Measurements from ENCODE around the gene MYOZ3.
A peak's percentile ranks its signal among the peaks of the same experiment; 100 is the strongest.

MYOZ3 gene

DNA sequence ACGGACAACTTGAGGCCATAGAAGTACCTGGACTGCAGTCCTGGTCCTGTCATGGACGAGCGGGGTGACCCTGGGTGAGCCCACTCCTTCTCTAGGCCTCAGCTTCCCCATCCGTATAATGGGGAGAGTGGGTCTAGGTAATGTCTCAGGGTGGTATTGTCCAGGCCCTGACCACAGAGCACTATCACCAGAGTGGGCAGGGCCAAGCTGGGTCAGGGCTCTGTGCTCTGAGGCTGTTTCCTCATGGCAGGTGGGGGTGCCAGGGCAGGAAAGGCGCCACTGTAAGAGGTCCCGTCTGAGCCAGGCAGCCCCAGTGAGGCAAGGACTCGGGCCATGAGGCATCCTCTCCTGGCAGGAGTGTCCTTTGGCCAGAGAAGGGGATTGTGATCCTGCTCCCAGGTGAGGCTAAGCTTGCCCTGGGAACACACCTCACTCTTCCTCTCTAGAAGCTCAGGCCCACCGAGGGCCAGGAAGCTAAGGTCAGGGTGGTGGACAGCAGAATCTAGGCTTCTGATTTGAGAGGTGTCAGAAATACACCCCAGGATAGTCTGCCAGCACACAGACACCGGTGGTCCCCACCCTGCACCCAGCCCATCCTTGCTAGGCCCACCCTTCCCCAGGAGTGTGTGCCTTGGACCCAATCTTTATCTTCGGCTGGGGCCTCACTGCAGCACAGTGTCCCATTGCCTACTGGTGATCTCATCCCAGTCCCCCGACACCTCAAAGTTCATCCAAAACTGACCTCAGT, 1.5 kb upstream of the MYOZ3 start:
- DNase-seq (ENCODE audit: low spot score): no peak

GRCh38 chr5:150660108-150660831, 781 bp upstream of the MYOZ3 start:
- DNase-seq (ENCODE audit: low spot score): no peak

DNA sequence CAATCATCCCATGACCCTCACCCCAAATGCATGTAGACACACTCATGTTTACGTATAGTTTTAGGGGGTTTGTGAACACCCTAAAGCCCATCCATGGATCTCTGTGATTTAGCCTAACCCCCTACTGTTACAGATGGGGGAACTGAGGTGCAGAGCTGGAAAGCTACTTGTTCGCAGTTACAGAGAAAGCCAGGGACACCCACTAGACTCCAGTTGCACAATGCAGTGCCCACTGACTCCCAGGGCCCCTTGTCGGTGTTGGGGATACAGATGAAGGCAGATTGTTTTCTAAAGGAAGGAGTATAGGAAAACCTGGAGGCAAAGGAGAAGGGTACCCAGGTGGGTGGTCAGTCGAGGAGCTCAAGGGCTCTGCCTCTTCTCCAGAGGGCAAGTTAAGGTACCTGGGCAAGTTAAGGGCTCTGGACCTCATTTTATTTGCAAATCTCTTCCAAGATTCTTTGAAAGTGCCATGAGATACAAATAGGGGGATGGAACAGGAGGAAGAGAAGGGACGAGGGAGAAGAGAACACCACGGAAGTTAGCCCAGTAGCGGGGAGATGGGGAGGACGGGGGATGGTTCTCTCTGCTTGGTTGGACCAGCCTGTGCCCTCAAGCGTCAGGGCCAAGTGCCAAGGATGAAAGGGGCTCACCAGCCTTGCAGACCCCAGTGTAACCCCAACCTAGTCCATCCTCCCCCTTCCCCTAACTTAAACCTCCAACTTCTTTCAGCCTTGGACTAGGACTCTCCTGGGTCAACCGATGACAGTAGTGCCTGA, 958 bp downstream of the MYOZ3 start:
- DNase-seq (ENCODE audit: low spot score): no peak

DNA sequence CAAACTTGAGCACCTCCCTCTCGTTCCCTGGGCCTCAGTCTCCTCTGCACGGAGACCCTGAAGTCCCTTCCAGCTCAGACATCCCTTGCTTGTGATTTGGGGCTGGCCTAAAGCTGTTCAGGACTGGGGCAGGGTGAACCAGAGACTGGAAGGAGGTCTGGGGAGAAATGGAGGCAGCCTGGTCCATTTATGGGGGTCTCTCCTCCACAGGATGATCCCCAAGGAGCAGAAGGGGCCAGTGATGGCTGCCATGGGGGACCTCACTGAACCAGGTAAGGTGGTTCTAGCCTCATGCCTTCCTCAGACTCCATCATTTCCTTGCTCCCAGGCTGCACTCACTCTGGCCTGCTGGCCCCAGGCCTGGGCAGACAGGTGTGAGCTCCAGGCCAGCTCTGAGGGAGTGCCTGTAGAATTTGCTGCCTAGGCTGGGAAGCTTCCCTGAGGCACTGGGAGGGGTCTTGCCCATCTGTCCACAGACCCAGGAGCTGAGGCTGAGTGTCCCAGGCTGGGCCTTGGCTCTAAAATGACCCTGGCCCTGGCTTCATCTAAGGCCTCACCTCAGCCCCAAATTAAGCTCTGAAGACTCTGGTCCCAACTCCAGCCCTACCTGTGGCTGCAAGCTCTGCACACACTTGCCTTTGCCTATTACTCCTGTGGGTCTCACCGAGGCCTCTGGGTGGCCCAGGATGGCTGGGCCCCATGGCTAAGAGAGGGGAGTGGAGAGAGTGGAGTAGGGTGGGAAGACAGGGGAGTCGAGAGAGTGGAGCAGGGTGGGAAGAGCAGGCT, 1.9 kb downstream of the MYOZ3 start:
- no peak for DNase-seq (ENCODE audit: low spot score)

GRCh38 chr5:150663936-150664335, 2.9 kb downstream of the MYOZ3 start:
- no peak for DNase-seq (ENCODE audit: low spot score)

DNA sequence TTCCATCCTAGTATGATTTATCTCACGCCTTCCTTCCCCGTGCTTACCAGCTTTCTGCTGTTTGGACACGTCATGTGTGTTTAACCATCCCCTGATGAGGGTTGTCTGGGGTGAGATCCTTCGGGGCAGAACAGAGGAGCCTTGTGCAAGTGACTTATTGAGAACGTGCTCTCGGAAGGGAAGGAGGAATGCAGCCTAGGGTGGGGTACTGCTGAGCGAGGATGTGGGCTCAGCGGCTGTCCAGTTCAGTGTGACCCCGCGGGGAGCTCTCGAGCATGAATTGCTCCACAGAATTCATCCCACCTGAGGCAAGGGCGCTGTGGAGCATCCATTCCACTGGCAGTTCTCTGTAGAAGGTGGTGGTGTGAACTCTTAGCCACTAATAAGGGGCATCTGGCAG, 4.0 kb downstream of the MYOZ3 start:
- no peak for DNase-seq (ENCODE audit: low spot score)

- no peak for DNase-seq (ENCODE audit: low spot score)
Measured at GRCh38 chr5:150670275-150670947, 9.4 kb downstream of the MYOZ3 start.

- no peak for DNase-seq (ENCODE audit: low spot score)
Measured at GRCh38 chr5:150670948-150671310, 9.9 kb downstream of the MYOZ3 start.

DNA sequence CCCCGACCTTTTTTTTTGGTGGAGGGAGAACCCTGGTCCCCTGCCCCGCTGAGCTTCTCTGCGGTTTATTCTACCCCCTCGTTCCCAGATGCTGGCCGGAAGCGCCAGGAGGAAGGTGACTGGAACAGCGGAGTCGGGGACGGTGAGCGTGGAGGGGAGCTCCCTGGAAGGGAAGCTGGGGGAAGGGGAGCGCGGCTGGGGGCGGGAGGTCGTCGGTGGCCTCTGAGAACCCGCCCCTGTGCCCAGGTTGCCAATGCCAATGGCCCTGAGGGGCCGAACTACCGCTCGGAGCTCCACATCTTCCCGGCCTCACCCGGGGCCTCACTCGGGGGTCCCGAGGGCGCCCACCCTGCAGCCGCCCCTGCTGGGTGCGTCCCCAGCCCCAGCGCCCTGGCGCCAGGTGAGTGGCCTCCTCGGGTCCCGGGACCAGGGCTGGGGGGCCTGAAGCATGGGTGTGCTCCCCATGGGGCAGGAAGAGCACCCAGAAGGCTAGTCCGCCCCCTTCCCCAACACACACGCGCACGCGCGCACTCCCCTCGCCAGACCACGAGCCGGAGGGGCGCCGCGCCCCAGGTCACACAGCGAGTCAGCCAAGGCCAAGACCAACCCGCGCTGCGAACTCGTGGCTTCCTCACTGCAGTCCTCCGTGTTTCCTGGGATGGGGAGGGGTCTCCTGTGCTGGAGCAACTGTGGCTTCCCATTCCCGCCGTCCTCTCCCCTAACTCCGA, 10.6 kb downstream of the MYOZ3 start:
- no peak for DNase-seq (ENCODE audit: low spot score)

DNA sequence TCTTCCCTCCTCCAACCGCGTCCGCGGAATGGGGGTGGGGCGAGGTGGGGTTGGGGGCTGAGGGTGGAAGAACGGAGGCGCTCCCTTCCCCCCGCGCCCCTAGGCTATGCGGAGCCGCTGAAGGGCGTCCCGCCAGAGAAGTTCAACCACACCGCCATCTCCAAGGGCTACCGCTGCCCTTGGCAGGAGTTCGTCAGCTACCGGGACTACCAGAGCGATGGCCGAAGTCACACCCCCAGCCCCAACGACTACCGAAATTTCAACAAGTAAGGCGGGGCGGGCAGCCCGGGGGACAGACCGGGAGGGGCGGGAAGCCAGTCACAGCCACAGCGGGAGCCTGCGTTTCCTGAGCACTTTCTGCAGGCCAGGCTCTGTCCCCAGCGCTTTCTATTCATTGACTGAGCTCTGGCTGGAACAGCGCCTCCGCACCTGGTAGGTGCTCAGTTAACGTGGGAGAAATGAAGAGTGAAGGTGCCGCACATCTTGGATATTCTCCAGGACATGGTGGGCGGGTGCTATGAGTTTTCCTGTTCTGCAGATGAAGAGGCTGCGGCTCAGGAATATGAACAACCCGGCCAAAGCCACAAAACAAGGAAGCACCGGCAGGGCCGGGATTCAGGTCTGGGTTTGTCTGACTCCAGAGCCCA, 11.3 kb downstream of the MYOZ3 start:
- peak; percentile 64 for DNase-seq (ENCODE audit: low spot score)

GRCh38 chr5:150672884-150673275, 11.8 kb downstream of the MYOZ3 start:
- no peak for DNase-seq (ENCODE audit: low spot score)

DNA sequence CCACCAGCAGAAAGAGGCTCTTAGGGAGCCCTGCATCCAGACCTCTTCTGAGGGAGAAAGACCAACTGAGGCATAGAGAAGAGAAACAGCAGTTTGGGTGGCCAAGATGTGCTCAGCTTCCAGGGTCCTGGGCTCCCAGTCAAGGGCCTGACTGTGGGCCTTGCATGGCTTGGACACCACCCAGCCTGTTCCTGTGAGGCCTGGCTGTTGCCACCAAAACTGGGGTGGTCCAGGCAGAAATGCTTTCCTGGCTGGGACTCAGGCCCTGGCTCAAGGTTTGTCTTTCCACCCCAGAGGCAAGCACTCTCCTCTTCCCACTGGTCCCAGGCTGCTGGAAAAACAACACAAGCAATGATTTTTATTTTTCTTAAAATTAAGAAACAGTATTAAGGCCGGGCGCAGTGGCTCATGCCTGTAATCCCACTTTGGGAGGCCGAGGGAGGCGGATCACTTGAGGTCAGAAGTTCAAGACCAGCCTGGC, 13.3 kb downstream of the MYOZ3 start:
- no peak for DNase-seq (ENCODE audit: low spot score)

DNA sequence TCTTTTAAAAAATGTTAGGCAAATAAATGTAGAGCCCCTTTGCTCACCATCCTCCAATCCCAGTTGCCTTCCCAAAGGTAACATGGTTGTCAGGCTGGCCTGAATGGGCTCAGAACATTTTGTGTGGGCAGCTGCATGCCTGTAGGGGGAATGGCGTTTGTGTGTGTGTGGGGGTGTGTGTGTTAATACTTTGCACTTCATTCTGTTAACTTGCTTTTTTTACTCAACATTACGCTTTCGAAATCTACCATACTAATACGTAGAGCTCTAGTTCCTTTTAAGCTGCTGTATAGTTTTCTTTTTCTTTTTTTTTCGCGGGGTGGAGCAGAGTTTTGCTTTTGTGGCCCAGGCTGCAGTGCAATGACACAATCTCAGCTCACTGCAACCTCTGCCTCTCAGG, 14.0 kb downstream of the MYOZ3 start:
- DNase-seq (ENCODE audit: low spot score): no peak

DNA sequence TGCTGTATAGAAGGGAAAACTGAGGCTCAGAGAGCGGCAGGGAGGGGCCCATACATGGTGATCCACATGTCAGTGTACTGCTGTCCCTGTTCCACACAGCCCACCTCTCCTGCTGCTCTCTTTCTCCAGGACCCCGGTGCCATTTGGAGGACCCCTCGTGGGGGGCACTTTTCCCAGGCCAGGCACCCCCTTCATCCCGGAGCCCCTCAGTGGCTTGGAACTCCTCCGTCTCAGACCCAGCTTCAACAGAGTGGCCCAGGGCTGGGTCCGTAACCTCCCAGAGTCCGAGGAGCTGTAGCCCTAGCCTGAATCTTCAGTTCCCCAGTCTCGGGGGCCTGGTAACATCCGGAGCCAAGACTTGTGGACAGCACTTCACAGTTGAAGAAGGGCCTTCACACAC, 15.5 kb downstream of the MYOZ3 start:
- no peak for DNase-seq (ENCODE audit: low spot score)

DNA sequence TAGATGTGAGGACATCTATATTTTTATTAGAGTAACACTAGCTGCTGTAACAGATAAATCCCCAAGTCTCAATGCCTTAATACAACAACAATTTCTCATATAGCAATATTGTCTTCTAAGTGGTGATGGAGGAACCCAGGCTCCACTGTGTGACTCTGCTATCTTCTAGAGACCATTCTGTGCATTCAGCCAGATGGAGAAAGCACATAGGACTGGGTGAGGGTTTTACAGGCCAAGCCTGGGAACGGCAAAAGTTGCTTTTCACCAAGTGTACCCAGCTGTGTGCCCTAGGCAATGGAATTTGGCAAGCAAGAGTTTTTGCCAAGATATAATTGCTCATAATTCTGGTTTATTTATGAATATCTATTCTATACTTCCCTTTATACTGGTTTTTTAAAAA, 28.1 kb downstream of the MYOZ3 start:
- no peak for DNase-seq (ENCODE audit: low spot score)

DNA sequence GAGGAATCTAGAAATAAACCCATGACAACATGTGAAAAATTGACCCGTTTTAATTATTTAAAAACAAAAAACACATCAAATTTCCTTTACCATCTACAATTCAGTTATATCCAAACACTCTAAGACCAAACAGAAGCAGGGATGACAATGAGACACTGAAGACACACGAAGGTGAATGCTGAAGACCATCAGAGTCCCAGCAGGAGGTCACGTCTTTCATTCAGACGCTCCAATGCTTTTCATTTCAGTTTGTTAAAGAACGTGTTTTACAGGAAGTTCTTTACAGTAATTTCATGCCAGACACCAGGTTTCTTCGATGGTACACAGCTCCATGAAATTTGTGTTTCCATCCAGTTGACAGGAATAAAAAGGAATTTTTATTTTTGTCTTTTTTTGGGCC, 29.7 kb downstream of the MYOZ3 start:
- no peak for DNase-seq (ENCODE audit: low spot score)

- DNase-seq (ENCODE audit: low spot score): no peak
Measured at GRCh38 chr5:150692276-150692675, 31.2 kb downstream of the MYOZ3 start.

DNA sequence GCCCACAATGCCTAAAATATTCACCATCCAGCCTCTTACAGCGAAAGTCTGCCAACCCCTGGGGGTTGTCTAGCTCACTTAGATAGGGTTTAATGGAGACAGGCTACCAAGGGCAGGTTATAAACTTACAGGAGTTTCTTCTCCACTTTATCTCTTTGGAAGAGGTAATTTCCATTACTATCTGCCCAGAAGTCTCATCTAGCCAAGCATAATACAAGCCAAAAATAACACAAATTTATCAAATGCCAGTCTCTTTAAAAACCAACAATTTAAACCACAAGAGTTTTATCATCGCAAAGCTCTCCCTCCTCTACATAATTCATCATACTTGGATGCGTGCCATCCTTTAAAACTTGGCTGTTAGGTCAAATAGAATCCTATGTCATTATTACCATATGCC, 33.6 kb downstream of the MYOZ3 start:
- DNase-seq (ENCODE audit: low spot score): no peak

GRCh38 chr5:150700246-150700593, 39.2 kb downstream of the MYOZ3 start:
- DNase-seq (ENCODE audit: low spot score): no peak

GRCh38 chr5:150700594-150701377, 39.7 kb downstream of the MYOZ3 start, which contains the start of gene RBM22:
Gene RBM22 (minus strand): TSS chr5:150701062. CDS start chr5:150700985, 77 bp downstream.
- DNase-seq (ENCODE audit: low spot score): peak; percentile 93
